Coronary artery (tissue), 2 donors: Measurements from ENCODE around the gene NME2.
A peak's percentile ranks its signal among the peaks of the same experiment; 100 is the strongest.
"Not testable (repeated sequence)": the region's sequence is repeated elsewhere in the genome, so short reads cannot be mapped to it uniquely, and the experiment has no call there.

ENCODE experiments used
- DNase-seq: peaks from one replicate; pipeline ENCODE4 v3.0.0-alpha.2; 2017; ENCODE audit warnings: low spot score
- H3K27ac ChIP-seq, 2 donors: fragments of 200-600 bp; sonication (generic); one replicate each; pipeline ENCODE4 v1.5.1; 2016 to 2019
- H3K4me3 ChIP-seq: fragments of 200-600 bp; sonication (generic); 2 replicates; pipeline ENCODE4 v1.5.1; 2016; ENCODE audit warnings: mild to moderate bottlenecking, moderate library complexity
- CTCF ChIP-seq: fragments of 200-600 bp; sonication (generic); IDR thresholded peaks from one replicate; pipeline ENCODE4 v1.5.1; 2019; ENCODE audit warnings: antibody characterized with exemption

The NME2 gene

GRCh38 chr17:51121620-51122472, 44.4 kb upstream of the NME2 start:
- H3K27ac ChIP-seq = peak overlapping the region; percentile 99
- TF ChIP-seq CTCF = no peak
- peak; percentile 92 for DNase-seq
- H3K4me3 ChIP-seq = peak overlapping the region; percentile 90

DNA sequence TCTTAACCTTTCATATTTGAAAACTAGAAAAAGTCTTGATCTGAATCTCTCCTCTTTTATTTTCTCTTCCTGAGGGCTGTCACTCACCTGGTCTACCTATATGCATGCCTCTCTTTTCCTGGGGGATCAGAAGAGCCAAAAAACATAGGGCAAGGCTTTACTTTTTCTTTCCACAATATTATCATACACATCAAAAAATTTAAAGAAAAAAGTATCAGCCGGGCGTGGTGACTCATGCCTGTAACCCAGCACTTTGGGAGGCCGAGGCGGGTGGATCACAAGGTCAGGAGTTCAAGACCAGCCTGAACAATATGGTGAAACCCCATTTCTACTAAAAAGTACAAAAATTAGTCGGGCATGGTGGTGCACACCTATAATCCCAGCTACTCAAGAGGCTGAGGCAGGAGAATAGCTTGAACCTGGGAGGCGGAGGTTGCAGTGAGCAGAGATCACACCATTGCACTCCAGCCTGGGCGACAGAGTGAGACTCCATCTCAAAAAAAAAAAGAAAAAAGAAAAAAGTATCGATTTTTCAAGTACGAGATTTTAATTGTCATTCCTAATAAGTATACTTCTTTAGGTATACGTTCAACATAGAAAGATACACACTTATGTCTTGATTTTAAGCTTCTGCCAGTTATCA, 43.6 kb upstream of the NME2 start:
- not testable (repeated sequence) for DNase-seq, H3K4me3 ChIP-seq
- peak overlapping the region in 1 of 2 donors; percentile 99 for H3K27ac ChIP-seq

DNA sequence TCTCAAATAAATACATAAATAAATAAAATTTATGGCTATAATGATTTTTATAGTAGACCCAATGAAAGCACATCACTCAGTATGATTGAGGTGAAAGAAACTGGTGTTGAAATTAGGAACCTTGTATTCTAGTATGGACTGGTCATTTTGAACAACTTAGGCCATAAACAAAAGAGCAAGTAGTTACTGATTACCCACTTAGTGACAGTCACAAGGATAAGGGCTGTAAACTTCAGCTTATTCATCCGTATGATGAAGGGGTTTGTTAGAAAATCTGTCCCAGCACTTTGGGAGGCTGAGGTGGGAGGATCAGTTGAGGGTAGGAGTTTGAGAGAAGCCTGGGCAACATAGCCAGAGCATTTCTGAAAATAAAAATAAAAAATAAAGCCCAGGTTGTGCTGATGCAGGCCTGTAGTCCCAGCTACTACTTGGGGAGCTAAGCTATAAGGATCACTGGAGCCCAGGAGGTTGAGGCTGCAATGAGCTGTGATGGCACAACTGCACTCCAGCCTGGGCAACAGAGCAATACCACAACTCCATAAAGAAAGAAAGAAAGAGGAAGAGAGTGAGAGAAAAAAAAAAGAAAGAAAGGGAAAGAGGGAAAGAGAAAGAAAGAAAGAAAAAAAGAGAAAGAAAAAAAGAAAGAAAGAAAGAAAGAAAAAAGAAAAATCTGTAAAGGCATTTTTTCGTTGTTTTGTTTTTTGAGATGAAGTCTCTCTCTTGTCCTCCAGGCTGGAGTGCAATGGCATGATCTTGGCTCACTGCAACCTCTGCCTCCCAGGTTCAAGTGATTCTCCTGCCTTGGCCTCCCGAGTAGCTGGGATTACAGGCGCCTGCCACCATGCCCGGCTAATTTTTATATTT, 41.3 kb upstream of the NME2 start:
- no peak for DNase-seq
- no peak overlapping the region for H3K4me3 ChIP-seq
- TF ChIP-seq CTCF = no peak
- H3K27ac ChIP-seq = no peak overlapping the region

GRCh38 chr17:51128076-51128475, 38.1 kb upstream of the NME2 start:
- Histone ChIP-seq H3K4me3 (no peak overlapping the region), H3K27ac (no peak overlapping the region)
- TF ChIP-seq CTCF = no peak
- no peak for DNase-seq

DNA sequence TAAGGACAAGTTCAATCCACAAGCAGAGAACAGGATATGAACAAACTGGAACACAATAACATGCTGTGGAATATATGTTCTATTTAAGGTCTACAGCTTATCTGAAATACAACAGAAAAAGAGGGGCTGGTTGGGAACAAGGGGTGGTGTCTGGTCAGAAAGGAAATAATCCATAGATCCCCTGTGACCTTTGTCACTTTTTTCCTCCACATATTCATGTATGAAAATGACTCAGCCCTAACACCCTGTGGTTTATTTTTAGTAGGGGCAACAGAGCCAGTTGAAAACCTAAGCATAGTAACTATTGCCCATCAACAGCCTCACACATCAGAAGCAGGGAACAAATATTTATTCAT, 33.3 kb upstream of the NME2 start:
- Histone ChIP-seq H3K4me3 (no peak overlapping the region), H3K27ac (no peak overlapping the region)
- no peak for DNase-seq
- TF ChIP-seq CTCF = no peak

DNA sequence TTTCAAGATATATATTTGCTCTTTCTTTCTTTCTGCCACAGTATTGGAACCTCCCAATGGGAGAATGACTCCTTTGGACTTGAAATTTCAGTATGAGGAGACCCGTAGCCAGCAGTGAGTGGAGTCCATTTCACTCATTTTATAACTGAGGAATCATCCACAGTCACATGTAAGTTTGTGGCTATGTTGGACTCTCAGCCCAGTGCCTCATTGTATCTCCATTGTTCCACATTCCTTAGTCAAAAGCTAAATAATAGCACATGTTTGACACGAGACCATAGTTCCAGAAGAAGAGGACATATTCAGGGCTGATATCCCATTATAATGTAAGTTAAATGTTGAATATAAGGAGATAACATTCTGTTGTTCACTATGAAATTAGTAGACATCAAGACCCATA, 32.8 kb upstream of the NME2 start:
- H3K4me3 ChIP-seq = no peak overlapping the region
- no peak for TF ChIP-seq CTCF
- no peak overlapping the region for H3K27ac ChIP-seq
- no peak for DNase-seq

DNA sequence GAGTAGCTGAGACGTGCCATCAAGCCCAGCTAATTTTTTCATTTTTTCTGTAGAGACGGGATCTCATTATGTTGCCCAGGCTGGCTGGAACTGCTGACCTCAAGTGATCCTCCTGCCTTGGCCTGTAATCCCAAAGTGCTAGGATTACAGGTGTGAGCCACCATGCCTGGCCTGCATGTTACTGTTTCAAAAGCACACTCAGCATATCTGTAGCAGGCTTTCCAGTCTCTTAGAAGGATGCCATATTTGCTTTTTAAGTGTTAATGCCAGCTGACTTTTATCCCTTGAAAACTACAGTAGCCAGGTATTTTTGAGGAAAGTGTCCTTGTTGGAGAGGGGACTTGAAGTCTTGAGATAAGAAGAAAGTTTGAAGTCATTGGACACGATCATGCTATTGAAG, 30.3 kb upstream of the NME2 start:
- no peak for TF ChIP-seq CTCF

More for the DNA sequence above, 30.3 kb upstream of the NME2 start:
- DNase-seq = no peak
- Histone ChIP-seq H3K4me3 (no peak overlapping the region), H3K27ac (no peak overlapping the region)
